ENCODE results near the gene LRRC4B. TPM values are rescaled to one million over a fixed set of nuclear protein-coding genes. Genes with fewer than 3 reads are reported as not detected.

The LRRC4B gene
- total RNA-seq, 4 donors from 2014 or later, result 0.18 to 1.5 (median 0.44) TPM

DNA sequence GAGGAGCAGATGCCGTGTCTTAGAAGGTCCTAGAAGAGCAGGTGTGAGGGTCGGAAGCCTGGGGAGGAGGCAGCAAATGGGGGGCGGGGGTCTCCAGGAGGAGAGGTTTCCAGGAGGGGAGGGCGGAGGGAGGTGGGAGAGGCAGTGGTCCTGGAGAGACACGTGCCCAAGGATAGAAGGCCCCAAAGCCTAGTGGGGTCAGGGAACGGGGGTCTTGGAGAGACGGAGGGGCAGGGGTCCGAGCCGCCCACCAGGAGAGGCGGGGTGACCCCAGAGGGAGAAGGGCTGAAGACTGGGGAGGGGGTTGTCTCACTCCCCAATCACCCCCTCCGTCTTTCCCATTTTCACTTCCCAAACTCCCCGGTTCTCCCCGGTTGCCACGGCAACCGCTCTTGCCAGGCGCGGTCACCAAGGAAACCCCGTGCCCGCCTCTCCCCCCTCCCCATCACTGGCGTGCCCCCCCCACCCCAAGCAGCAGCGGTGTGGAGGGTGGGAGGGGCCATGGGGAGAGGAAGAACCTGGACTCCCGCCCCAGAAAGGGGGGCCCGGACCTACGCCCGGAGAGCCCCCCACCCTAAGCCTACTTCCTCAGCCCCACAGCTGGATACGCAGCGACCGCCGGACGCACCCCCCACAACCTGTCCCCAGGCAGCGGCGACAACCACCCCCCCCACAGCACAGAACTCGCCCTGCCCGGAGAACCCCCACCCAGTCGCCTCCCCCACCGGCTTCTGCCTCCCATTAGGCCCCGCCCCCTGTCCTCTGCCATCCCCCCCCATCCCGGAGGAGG, 988 bp downstream of the LRRC4B start:
- peak overlapping the region in 3 of 4 donors; percentile 17 to 60 (median 45) for H3K4me3 ChIP-seq
- no peaks in the 10 kb centered on the region for H3K9me3 ChIP-seq
- H3K4me1 ChIP-seq, result peaks cover 0 to 21% (median 8%) of the 10 kb centered on the region in 3 donors
- TF ChIP-seq POLR2A (IDR thresholded peaks at IDR 0.05), result no peak
- TF ChIP-seq, protein P1, sequence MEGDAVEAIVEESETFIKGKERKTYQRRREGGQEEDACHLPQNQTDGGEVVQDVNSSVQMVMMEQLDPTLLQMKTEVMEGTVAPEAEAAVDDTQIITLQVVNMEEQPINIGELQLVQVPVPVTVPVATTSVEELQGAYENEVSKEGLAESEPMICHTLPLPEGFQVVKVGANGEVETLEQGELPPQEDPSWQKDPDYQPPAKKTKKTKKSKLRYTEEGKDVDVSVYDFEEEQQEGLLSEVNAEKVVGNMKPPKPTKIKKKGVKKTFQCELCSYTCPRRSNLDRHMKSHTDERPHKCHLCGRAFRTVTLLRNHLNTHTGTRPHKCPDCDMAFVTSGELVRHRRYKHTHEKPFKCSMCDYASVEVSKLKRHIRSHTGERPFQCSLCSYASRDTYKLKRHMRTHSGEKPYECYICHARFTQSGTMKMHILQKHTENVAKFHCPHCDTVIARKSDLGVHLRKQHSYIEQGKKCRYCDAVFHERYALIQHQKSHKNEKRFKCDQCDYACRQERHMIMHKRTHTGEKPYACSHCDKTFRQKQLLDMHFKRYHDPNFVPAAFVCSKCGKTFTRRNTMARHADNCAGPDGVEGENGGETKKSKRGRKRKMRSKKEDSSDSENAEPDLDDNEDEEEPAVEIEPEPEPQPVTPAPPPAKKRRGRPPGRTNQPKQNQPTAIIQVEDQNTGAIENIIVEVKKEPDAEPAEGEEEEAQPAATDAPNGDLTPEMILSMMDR (IDR thresholded peaks at IDR 0.05), result no peak
- no peaks in the 10 kb centered on the region for H3K36me3 ChIP-seq
- peaks cover 0 to 91% (median 14%) of the 10 kb centered on the region in 4 donors for H3K27me3 ChIP-seq
- DNase-seq, result no peak
- WGBS, 2 donors, result 11 to 21% methylated on average over 10 of the region's 38 CpGs
- H3K27ac ChIP-seq, result no peak overlapping the region
- intact Hi-C loops (cut with DNase I), result no loop called here

DNA sequence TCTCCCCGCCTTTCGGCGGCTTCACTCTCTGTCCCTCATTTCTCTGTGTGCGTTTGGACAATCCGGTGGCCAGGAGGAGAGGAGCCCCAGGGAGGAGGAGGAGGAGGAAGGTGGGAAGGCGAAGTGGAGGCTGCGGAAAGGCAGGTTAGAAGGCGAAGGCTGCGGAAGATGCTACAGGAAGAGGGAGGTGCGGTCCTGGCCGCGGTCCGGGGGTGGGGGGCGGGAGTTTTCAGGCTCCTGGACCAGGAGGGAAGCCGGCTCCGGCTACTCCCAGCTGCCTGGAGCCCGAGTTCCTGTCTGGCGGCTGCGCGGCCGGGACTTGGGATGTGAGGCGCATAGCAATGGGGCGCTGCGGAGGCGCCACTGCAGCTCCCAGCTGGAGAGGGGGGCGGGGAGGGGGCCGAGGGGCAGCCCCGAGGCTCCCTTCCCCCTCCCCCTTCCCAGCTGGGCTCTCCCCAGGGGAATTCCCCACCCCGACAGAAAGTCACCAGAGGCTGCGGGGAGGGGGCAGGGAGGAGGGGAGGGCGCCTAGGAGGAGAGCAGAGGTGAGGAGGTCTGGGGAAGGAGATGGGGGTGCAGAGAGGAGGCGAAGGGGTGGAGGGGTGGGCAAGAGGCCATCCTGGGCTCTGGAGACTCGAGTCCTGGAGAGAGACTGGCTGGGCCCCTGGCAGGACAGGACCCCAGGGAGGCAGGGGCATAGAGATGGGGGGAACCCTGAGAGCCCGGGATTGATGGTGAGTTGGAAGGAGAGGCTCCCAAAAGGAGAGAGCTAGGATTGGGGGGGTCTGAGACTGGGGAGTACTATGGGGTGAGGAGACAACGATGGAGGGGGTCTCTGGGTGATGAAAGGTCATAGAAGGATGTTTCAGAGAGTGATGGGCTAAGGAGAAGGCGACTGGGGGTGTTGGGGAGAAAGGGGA, 2.0 kb downstream of the LRRC4B start:
- peaks cover 0 to 100% (median 14%) of the 10 kb centered on the region in 4 donors for H3K27me3 ChIP-seq
- no peaks in the 10 kb centered on the region for H3K9me3 ChIP-seq
- H3K4me1 ChIP-seq, result peaks cover 0 to 21% (median 8%) of the 10 kb centered on the region in 3 donors
- TF ChIP-seq, protein P1 (IDR thresholded peaks at IDR 0.05), result no peak
- no peak for TF ChIP-seq POLR2A (IDR thresholded peaks at IDR 0.05)
- DNase-seq, result no peak
- H3K36me3 ChIP-seq, result no peaks in the 10 kb centered on the region
- H3K4me3 ChIP-seq, result peak overlapping the region in 1 of 4 donors; percentile 3
- intact Hi-C loops (cut with DNase I), result no loop called here
- 4 to 7% methylated on average over 12 to 14 of the region's 36 CpGs for WGBS, 2 donors
- H3K27ac ChIP-seq, result no peak overlapping the region

DNA sequence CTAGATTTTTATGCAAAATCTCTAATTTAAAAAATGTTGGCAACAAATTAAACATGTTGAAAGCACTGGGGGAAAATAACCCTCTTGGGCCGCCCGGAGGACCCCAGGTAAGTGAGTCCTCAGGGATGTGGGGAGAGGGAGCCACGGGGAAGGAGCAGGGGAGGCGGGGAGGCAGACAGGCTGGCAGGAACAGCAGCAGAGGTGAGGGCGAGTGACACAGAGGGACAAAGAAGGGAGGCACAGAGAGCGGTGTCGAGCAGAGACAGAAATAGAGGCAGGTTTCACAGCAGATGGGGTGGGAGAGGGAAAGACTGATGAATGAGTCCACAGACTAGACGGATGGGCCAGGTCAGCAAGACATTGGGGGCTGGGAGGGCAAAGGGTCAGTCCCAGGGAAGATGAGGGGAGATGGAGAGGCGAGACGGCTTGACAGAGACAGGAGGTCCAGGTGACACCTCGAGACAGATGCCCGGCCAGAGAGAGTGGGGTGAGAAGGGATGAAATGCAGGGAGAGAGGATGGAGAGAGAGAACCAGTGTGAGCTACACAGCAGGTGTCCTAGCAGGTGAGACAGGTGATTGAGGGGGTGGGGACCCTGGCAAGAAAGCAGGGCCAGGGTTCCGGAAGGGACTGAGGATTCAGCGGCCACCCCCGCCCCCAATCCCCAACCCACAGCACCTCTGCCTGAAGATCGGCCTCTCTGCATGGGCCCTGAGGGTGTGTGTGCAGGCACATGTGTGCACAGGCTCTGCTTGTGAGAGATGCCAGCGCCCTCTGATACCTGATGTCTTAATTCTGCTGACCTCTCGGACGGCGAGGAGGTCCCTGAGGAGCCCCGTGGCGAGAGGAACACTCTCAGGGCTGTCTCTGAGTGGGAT, 3.8 kb downstream of the LRRC4B start:
- Histone ChIP-seq H3K4me1 (peaks cover 0 to 21% (median 8%) of the 10 kb centered on the region in 3 donors), H3K9me3 (no peaks in the 10 kb centered on the region), H3K27ac (no peak overlapping the region), H3K36me3 (no peaks in the 10 kb centered on the region), H3K27me3 (peaks cover 0 to 99% (median 14%) of the 10 kb centered on the region in 4 donors), H3K4me3 (no peak overlapping the region)
- DNase-seq, result no peak
- 39 to 44% methylated on average over 15 to 19 of the region's 22 CpGs for WGBS, 2 donors
- TF ChIP-seq, protein P1 (IDR thresholded peaks at IDR 0.05), result no peak
- TF ChIP-seq POLR2A (IDR thresholded peaks at IDR 0.05), result no peak
- intact Hi-C loops (cut with DNase I), result no loop called here

DNA sequence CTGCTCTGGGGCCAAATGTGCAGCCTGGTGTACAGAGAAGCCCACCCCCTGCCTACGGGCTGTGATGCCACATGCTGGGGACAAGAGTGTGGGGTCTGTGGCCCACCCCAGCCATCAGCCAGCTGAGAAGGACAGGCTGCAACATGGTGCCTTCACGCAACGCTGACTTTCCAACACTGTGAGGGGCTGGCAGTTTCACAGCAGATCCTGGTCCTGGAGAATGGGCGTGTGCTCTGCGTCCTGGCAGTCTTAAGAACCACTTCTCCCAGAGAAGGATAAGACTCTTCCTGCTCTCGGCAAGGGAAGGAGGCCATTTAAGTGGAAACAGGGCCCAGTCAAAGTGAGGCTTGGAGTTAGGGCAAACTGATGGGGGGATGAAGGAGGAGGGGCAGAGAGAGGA, 4.6 kb downstream of the LRRC4B start:
- no peaks in the 10 kb centered on the region for H3K9me3 ChIP-seq
- peaks cover 0 to 21% (median 8%) of the 10 kb centered on the region in 3 donors for H3K4me1 ChIP-seq
- H3K27me3 ChIP-seq, result peaks cover 0 to 99% (median 13%) of the 10 kb centered on the region in 4 donors
- no peak overlapping the region for H3K4me3 ChIP-seq
- H3K27ac ChIP-seq, result no peak overlapping the region
- WGBS, 2 donors, result 0 to 35% methylated on average over 1 to 5 of the region's 6 CpGs
- TF ChIP-seq POLR2A (IDR thresholded peaks at IDR 0.05), result no peak
- TF ChIP-seq, protein P1 (IDR thresholded peaks at IDR 0.05), result no peak
- no peak for DNase-seq
- intact Hi-C loops (cut with DNase I), result no loop called here
- H3K36me3 ChIP-seq, result no peaks in the 10 kb centered on the region
